ENCODE data around the gene TMEM92.
"Not testable (repeated sequence)": the region's sequence is repeated elsewhere in the genome, so short reads cannot be mapped to it uniquely, and the experiment has no call there.

The TMEM92 gene

GRCh38 chr17:50300824-50301223 lies 26.6 kb downstream of the TMEM92 start:
- not testable (repeated sequence) for DNase-seq (ENCODE audit: low read depth in 2 of 2)

DNA sequence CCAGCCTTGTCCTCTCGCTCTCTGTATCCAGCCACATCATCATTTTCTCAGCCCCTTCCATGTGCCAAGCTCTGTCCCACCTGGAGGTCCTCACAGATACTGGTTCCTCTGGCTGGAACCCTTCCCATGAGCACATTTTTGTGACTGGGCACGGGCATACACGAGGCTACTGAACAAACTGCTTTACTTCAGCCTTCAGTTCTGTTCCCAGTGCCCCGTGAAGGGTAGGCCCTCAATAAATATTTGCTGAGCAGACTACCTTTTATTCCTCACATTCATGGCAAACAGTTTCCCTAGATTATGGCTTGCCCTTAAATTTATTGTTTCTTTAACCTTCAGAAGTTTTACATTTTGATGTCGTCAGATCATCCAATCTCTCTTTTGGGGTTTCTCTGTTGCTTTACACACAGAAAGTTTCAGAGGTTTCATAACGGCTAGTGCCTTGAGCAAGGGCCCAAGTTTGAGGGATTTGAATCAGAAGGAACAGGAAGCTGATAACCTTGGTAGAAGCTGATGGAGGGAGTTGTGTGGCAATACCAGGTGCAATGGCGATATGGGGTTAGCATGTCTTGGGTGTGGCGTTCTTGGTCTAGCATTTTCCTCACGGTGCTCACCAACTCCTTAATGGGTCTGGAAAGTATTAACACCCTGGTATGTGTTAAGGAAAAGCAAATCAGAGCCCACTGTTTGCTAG lies 27.8 kb downstream of the TMEM92 start:
- no peak for DNase-seq (ENCODE audit: low read depth in 2 of 2)

GRCh38 chr17:50303051-50303450 lies 28.8 kb downstream of the TMEM92 start:
- no peak for DNase-seq (ENCODE audit: low read depth in 2 of 2)

DNA sequence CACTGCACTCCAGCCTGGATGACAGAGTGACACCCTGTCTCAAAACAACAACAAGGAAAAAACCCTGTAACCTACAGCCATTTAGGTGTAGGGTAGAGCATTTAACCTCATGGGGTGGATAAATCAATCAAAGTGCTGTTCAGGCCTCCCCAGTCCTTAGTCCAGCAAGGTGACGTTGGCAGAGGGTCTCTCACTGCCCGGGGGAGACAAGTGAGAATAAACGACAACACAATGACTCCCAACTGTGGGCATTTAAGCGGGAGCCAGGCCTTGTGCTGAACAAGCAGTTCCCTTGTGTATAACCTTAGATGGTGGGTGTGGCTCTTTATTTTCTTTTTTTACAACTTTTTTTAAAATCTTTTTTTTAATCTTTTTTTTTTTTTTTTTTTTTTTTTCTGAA lies 29.3 kb downstream of the TMEM92 start:
- DNase-seq (ENCODE audit: low read depth in 2 of 2), result no peak

- no peak for DNase-seq (ENCODE audit: low read depth in 2 of 2)
These were observed 30.6 kb downstream of the TMEM92 start for GRCh38 chr17:50304781-50305404.

GRCh38 chr17:50307654-50308053 lies 33.4 kb downstream of the TMEM92 start:
- no peak for DNase-seq (ENCODE audit: low read depth in 2 of 2)

- no peak for DNase-seq (ENCODE audit: low read depth in 2 of 2)
These were observed 34.4 kb downstream of the TMEM92 start for GRCh38 chr17:50308666-50309065.

DNA sequence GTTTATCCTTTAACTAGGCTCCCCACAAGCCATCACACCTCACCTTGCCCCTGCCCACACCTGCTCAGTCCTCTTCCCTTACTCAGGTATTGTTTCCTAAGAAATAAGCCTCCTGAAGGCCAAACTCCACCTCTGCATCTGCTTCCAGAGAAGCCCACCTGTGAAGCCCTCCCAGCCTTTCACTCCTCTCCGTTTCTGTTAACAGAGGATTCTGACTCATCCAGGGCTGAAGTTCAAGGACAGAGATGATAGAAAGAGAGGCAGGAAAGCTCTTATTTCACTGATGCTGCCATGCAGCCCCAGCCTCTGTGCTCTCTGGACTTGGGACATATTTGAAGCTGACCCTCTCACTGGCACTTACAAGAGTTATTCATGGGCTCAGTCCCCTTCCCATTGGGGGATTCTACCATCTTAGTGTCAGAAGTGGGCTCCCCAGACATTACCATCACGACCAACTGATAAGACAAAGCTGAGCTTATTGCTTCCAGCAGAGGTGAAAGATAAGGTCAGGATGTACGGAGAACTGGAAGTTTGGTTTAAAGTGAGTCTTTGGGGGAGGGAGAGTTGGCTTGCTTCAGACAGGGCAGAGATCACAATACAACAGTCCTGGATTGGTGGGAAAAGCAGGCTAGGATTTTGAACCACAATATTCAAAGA lies 36.3 kb downstream of the TMEM92 start:
- no peak for DNase-seq (ENCODE audit: low read depth in 2 of 2)

- DNase-seq (ENCODE audit: low read depth in 2 of 2), result no peak
These were observed 36.8 kb downstream of the TMEM92 start for GRCh38 chr17:50311112-50311460.

- DNase-seq (ENCODE audit: low read depth in 2 of 2), result no peak
These were observed 37.2 kb downstream of the TMEM92 start for GRCh38 chr17:50311483-50311882.

DNA sequence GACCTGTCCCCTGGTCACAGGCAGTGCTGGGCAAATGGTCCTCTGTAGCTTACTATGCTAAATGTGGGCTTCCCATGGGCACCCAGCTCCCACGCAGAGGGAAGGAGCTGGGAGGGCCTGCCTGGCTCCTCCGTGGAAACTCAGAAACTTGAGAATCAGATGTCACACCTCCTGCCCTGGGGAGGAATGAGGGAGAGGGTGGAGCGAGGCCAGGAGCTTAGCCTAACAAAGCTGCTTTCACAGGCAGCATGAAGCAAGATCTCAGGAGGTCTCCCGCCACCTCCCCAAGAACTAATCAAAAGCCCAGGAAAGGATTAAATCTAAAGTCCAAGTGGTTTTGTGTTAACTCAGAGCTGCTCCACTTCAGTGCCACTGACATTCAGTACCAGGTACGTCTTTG lies 38.0 kb downstream of the TMEM92 start:
- no peak for DNase-seq (ENCODE audit: low read depth in 2 of 2)

- DNase-seq (ENCODE audit: low read depth in 2 of 2), result no peak
These were observed 40.3 kb downstream of the TMEM92 start for GRCh38 chr17:50314456-50315011.

DNA sequence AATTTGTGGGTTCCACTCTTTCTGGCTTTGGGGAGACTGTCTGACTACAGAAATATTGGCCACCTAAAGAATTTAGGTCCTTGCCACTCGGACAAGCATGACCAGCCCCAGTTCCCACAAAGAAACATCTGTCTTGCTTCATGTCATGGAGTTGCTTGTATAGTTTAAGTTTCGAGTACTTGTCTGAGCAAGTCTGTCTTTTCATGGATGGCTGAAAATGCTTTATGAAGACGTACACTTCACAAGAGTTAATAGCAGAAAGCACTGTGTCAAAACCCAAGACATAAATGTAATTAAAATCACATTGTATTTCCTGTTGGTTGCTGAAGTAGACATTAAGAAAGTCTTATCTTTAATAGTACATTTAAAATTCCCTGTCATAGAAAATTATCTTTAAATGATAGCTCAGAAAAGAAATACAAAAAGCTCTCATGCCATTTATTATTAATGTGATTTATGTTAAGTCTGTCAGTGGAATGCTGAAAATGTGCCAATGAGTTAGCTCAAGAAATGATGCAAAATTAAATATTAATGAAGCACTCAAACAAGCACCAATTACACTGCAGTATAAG lies 41.8 kb downstream of the TMEM92 start:
- DNase-seq (ENCODE audit: low read depth in 2 of 2), result no peak

GRCh38 chr17:50316660-50317059 lies 42.4 kb downstream of the TMEM92 start:
- DNase-seq (ENCODE audit: low read depth in 2 of 2), result not testable (repeated sequence)

GRCh38 chr17:50317121-50317520 lies 42.9 kb downstream of the TMEM92 start:
- DNase-seq (ENCODE audit: low read depth in 2 of 2), result no peak

GRCh38 chr17:50318501-50319285 lies 44.4 kb downstream of the TMEM92 start:
- no peak for DNase-seq (ENCODE audit: low read depth in 2 of 2)

DNA sequence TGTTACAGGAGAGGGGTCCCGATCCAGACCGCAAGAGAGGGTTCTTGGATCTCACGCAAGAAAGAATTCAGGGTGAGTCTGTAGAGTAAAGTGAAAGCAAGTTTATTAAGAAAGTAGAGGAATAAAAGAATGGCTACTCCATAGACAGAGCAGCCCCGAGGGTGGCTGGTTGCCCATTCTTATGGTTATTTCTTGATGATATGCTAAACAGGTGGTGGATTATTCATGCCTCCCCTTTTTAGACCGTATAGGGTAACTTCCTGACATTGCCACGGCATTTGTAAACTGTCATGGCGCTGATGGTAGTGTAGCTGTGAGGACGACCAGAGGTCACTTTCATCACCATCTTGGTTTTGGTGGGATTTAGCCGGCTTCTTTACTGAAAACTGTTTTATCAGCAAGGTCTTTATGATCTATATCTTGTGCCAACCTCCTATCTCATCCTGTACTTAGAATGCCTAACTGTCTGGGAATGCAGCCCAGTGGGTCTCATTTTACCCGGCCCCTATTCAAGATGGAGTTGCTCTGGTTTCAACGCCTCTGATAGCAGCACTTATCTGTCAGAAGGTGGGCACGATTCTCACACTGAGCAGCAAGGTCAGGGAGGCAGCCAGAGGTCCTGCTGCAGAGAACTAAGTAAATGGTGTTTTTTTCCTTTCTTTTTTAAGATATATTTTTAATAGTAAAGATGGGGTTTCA lies 45.2 kb downstream of the TMEM92 start:
- DNase-seq (ENCODE audit: low read depth in 2 of 2), result no peak

DNA sequence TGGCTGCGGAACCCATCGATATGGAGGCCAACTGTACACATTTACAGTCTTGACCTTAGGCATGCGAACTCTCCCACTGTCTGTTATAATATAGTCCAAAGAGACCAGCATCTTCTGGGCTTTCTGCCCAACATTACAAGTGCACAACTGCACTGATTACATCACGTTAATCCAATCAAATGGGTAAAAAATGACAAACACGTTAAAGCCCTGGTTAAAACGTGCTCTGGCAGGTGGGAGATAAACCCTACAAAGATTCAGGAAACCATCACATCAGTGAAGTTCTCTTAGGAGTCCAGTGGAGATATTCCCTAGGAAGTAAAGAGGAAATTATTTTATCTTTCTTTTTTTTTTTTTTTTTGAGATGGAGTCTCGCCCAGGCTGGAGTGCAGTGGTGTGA lies 48.0 kb downstream of the TMEM92 start:
- no peak for DNase-seq (ENCODE audit: low read depth in 2 of 2)

- DNase-seq (ENCODE audit: low read depth in 2 of 2), result no peak
These were observed 48.8 kb downstream of the TMEM92 start for GRCh38 chr17:50323060-50323459.

GRCh38 chr17:50325906-50326305 lies 51.6 kb downstream of the TMEM92 start:
- no peak for DNase-seq (ENCODE audit: low read depth in 2 of 2)

DNA sequence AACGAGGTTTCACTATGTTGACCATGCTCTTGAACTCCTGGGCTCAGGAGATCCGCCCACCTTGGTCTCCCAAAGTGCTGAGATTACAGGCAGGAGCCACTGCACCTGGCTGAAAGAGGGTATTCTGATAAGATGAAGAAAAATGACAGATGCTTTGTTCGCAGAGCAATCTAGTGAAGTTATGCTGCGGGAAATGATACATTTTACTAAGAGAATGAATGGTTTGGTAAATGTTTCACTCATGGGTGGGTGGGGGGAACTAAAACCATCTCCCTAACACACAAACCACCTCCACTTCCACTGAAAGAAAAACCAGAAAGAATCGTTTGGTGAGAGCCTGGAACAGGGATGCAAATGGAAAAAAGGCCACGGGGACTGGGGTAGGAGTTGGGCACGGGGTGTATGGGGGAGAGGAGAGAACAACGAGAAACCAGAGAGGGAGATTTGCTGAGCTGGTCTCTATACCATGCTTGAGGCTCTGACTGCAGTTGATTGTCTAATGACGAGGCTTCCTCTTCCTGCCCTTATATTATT lies 52.6 kb downstream of the TMEM92 start:
- no peak for DNase-seq (ENCODE audit: low read depth in 2 of 2)

Measured in stimulated activated CD4-positive, alpha-beta T cell treated with anti-CD3 and anti-CD28 coated beads, Interleukin-12 subunit alpha, Interleukin-12 subunit beta, amount 100 ng/mL, for 24 hours (primary cell).